ENCODE results near the gene EPGN. TPM values are rescaled to one million over a fixed set of nuclear protein-coding genes. Genes with fewer than 3 reads are reported as not detected.

EPGN gene
- total and polyA plus RNA-seq, 12 donors = 0.03 to 8.4 (median 0.66) TPM; not detected in 9

- H3K4me1 ChIP-seq = peaks cover 0 to 7% (median 6%) of the 10 kb centered on the region in 9 donors
- no peak for ATAC-seq
- no peaks in the 10 kb centered on the region for H3K27me3 ChIP-seq
- TF ChIP-seq CTCF (IDR thresholded peaks at IDR 0.05) = no peak
- no peaks in the 10 kb centered on the region for H3K36me3 ChIP-seq
- H3K4me3 ChIP-seq = no peak overlapping the region
- H3K27ac ChIP-seq = no peak overlapping the region
- no peak for DNase-seq
- intact Hi-C loops (cut with DNase I) = no loop called here
- no peaks in the 10 kb centered on the region for H3K9me3 ChIP-seq
Measured at GRCh38 chr4:74263551-74263950, 44.7 kb upstream of the EPGN start.

GRCh38 chr4:74266081-74266480 is 42.2 kb upstream of the EPGN start:
- H3K9me3 ChIP-seq = peaks cover 0 to 3% (median 0%) of the 10 kb centered on the region in 11 donors
- DNase-seq (no peak), ATAC-seq (no peak)
- no peak for TF ChIP-seq CTCF (IDR thresholded peaks at IDR 0.05)
- H3K36me3 ChIP-seq = no peaks in the 10 kb centered on the region
- H3K4me1 ChIP-seq = peaks cover 0 to 7% (median 0%) of the 10 kb centered on the region in 9 donors
- no peak overlapping the region for H3K27ac ChIP-seq
- H3K4me3 ChIP-seq = no peak overlapping the region
- intact Hi-C loops (cut with DNase I) = no loop called here
- H3K27me3 ChIP-seq = no peaks in the 10 kb centered on the region

GRCh38 chr4:74267998-74268606 is 40.2 kb upstream of the EPGN start:
- intact Hi-C loops (cut with DNase I) = no loop called here
- H3K4me3 ChIP-seq = no peak overlapping the region
- no peak for DNase-seq
- H3K27ac ChIP-seq = no peak overlapping the region
- no peak for ATAC-seq
- no peak for TF ChIP-seq CTCF (IDR thresholded peaks at IDR 0.05)
- H3K36me3 ChIP-seq = no peaks in the 10 kb centered on the region
- peaks cover 0 to 7% (median 0%) of the 10 kb centered on the region in 9 donors for H3K4me1 ChIP-seq
- no peaks in the 10 kb centered on the region for H3K27me3 ChIP-seq
- H3K9me3 ChIP-seq = peaks cover 0 to 5% (median 0%) of the 10 kb centered on the region in 11 donors

- 98 to 99% methylated on average over 2 of the region's 2 CpGs for WGBS, 2 donors
- intact Hi-C loops (cut with DNase I) = no loop called here
- no peak for TF ChIP-seq CTCF (IDR thresholded peaks at IDR 0.05)
- Histone ChIP-seq H3K4me1 (peaks cover 0 to 3% (median 0%) of the 10 kb centered on the region in 9 donors), H3K27me3 (no peaks in the 10 kb centered on the region), H3K36me3 (no peaks in the 10 kb centered on the region), H3K9me3 (peaks cover 0 to 5% (median 0%) of the 10 kb centered on the region in 11 donors), H3K4me3 (no peak overlapping the region), H3K27ac (no peak overlapping the region)
- no peak for DNase-seq
- no peak for ATAC-seq
Measured at GRCh38 chr4:74268643-74269042, 39.6 kb upstream of the EPGN start.

All from heart right ventricle (tissue), 16 donors.